Hepatocyte (in vitro differentiated cells): ENCODE measurements around the gene VPS41.

Experiments used
- CTCF ChIP-seq: fragments of 200-600 bp; sonication (generic); IDR thresholded peaks from 2 replicates; pipeline ENCODE4 v1.5.1; 2016; ENCODE audit warnings: antibody characterized with exemption, mild to moderate bottlenecking; ENCODE audit not compliant: poor library complexity
- EZH2 ChIP-seq: fragments of 200-600 bp; sonication (generic); IDR thresholded peaks from 2 replicates; pipeline ENCODE4 v1.6.1; 2016; ENCODE audit warnings: antibody characterized with exemption, mild to moderate bottlenecking, borderline replicate concordance

- no peak for TF ChIP-seq CTCF
- TF ChIP-seq EZH2: no peak
These were observed 205.9 kb downstream of the VPS41 start for GRCh38 chr7:38703093-38703492.
